ENCODE results near the gene CCNL2.
"Not testable (repeated sequence)": the region's sequence is repeated elsewhere in the genome, so short reads cannot be mapped to it uniquely, and the experiment has no call there.

The CCNL2 gene

GRCh38 chr1:1399187-1399871, at the start of gene CCNL2:
Gene CCNL2, minus strand, starts transcription at chr1:1399335. Its CDS starts 29 bp downstream, at chr1:1399306.
- DNase-seq, result peak; percentile 99

- not testable (repeated sequence) for DNase-seq
These were observed 47.5 kb upstream of the CCNL2 start for GRCh38 chr1:1446631-1447030.

GRCh38 chr1:1442069-1442770, 43.1 kb upstream of the CCNL2 start:
- DNase-seq, result no peak

- DNase-seq, result peak; percentile 62
These were observed 42.1 kb upstream of the CCNL2 start for GRCh38 chr1:1441002-1441888.

GRCh38 chr1:1440262-1441001, 41.3 kb upstream of the CCNL2 start:
- DNase-seq, result no peak

GRCh38 chr1:1439546-1440261, 40.6 kb upstream of the CCNL2 start:
- DNase-seq, result no peak

- no peak for DNase-seq
These were observed 39.6 kb upstream of the CCNL2 start for GRCh38 chr1:1438531-1439381.

- DNase-seq, result no peak
These were observed 38.8 kb upstream of the CCNL2 start for GRCh38 chr1:1437904-1438376.

GRCh38 chr1:1437033-1437903, 38.1 kb upstream of the CCNL2 start:
- DNase-seq, result no peak

GRCh38 chr1:1436630-1437032, 37.5 kb upstream of the CCNL2 start:
- DNase-seq, result no peak

- DNase-seq, result no peak
These were observed 36.9 kb upstream of the CCNL2 start for GRCh38 chr1:1435911-1436629.

- DNase-seq, result peak; percentile 79
These were observed 36.2 kb upstream of the CCNL2 start, which contains the start of gene VWA1 for GRCh38 chr1:1435106-1435903. Gene VWA1, plus strand, starts transcription at chr1:1435690. Its CDS starts 59 bp downstream, at chr1:1435749.

GRCh38 chr1:1434824-1435105, 35.6 kb upstream of the CCNL2 start:
- DNase-seq, result no peak

GRCh38 chr1:1434131-1434823, 35.1 kb upstream of the CCNL2 start:
- DNase-seq, result no peak

- peak; percentile 52 for DNase-seq
These were observed 34.6 kb upstream of the CCNL2 start for GRCh38 chr1:1433804-1434130.

GRCh38 chr1:1432951-1433803, 34.0 kb upstream of the CCNL2 start:
- DNase-seq, result peak; percentile 20
